Measurements from ENCODE around the gene AHSP.

Gene AHSP

GRCh38 chr16:31486045-31486444 lies 41.7 kb upstream of the AHSP start:
- Histone ChIP-seq H3K4me1 (ENCODE audit: low read length) (no peaks in the 10 kb centered on the region), H3K27me3 (ENCODE audit: low read depth, low read length) (peaks cover 10% of the 10 kb centered on the region), H3K9me3 (ENCODE audit: insufficient read depth, low read length) (no peaks in the 10 kb centered on the region), H3K36me3 (replicated peaks; ENCODE audit: low read depth, low read length) (peaks cover 3% of the 10 kb centered on the region), H3K9ac (ENCODE audit: low read length) (no peak overlapping the region), H2AFZ (ENCODE audit: low read depth, low read length) (no peak overlapping the region), H4K20me1 (ENCODE audit: insufficient read depth, low read length) (no peaks in the 10 kb centered on the region), H3K79me2 (ENCODE audit: low read length) (no peaks in the 10 kb centered on the region), H3K4me3 (ENCODE audit: low read length) (no peak overlapping the region), H3K4me2 (ENCODE audit: low read length) (no peak overlapping the region), H3K27ac (ENCODE audit: low read length) (no peak overlapping the region)
- TF ChIP-seq EZH2phosphoT487 (IDR thresholded peaks at IDR 0.05; ENCODE audit: low read depth): no peak
- no peak for TF ChIP-seq CTCF (IDR thresholded peaks at IDR 0.05; ENCODE audit: low read depth, low read length)

DNA sequence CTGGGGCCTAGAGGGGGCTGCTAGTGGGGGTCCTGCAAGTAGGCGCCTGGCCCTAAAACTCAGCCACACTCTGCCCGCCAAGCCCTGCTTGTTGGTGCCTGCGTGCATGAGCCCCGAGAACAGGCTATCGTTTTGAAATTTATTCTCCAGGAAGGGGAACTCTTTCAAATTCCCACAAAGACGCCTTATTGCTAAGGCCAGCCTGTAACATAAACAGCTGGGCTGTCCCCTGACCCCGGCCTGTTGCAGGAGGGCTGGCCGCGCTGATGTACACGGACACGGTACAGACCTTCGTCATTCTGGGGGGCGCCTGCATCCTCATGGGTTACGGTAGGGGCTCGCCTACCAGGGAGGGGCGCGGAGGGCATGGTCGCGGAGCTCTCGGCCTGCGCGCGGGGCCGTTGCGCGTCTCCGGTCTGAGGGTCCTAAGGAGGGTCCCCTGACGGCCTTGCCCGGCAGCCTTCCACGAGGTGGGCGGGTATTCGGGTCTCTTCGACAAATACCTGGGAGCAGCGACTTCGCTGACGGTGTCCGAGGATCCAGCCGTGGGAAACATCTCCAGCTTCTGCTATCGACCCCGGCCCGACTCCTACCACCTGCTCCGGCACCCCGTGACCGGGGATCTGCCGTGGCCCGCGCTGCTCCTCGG lies 40.5 kb upstream of the AHSP start:
- Histone ChIP-seq H3K27ac (ENCODE audit: low read length) (no peak overlapping the region), H3K4me1 (ENCODE audit: low read length) (no peaks in the 10 kb centered on the region), H3K4me3 (ENCODE audit: low read length) (no peak overlapping the region), H4K20me1 (ENCODE audit: insufficient read depth, low read length) (no peaks in the 10 kb centered on the region), H3K27me3 (ENCODE audit: low read depth, low read length) (peaks cover 6% of the 10 kb centered on the region), H3K36me3 (replicated peaks; ENCODE audit: low read depth, low read length) (peaks cover 3% of the 10 kb centered on the region), H3K4me2 (ENCODE audit: low read length) (no peak overlapping the region), H3K9me3 (ENCODE audit: insufficient read depth, low read length) (no peaks in the 10 kb centered on the region), H3K9ac (ENCODE audit: low read length) (no peak overlapping the region), H2AFZ (ENCODE audit: low read depth, low read length) (no peak overlapping the region), H3K79me2 (ENCODE audit: low read length) (no peaks in the 10 kb centered on the region)
- TF ChIP-seq EZH2phosphoT487 (IDR thresholded peaks at IDR 0.05; ENCODE audit: low read depth) (no peak), CTCF (IDR thresholded peaks at IDR 0.05; ENCODE audit: low read depth, low read length) (no peak)

- no peak overlapping the region for H3K9ac ChIP-seq (ENCODE audit: low read length)
- no peaks in the 10 kb centered on the region for H4K20me1 ChIP-seq (ENCODE audit: insufficient read depth, low read length)
- TF ChIP-seq CTCF (IDR thresholded peaks at IDR 0.05; ENCODE audit: low read depth, low read length) (no peak), EZH2phosphoT487 (IDR thresholded peaks at IDR 0.05; ENCODE audit: low read depth) (no peak)
- no peaks in the 10 kb centered on the region for H3K79me2 ChIP-seq (ENCODE audit: low read length)
- H2AFZ ChIP-seq (ENCODE audit: low read depth, low read length): no peak overlapping the region
- peaks cover 7% of the 10 kb centered on the region for H3K36me3 ChIP-seq (replicated peaks; ENCODE audit: low read depth, low read length)
- H3K9me3 ChIP-seq (ENCODE audit: insufficient read depth, low read length): no peaks in the 10 kb centered on the region
- H3K4me2 ChIP-seq (ENCODE audit: low read length): no peak overlapping the region
- no peaks in the 10 kb centered on the region for H3K4me1 ChIP-seq (ENCODE audit: low read length)
- no peak overlapping the region for H3K27ac ChIP-seq (ENCODE audit: low read length)
- H3K27me3 ChIP-seq (ENCODE audit: low read depth, low read length): no peaks in the 10 kb centered on the region; the same call in 1 of the 2 replicates
- H3K4me3 ChIP-seq (ENCODE audit: low read length): no peak overlapping the region
Measured at GRCh38 chr16:31487720-31488467, 39.8 kb upstream of the AHSP start.

GRCh38 chr16:31488468-31489297 lies 39.0 kb upstream of the AHSP start:
- Histone ChIP-seq H3K27ac (ENCODE audit: low read length) (no peak overlapping the region), H3K9me3 (ENCODE audit: insufficient read depth, low read length) (no peaks in the 10 kb centered on the region), H3K9ac (ENCODE audit: low read length) (no peak overlapping the region)

More at GRCh38 chr16:31488468-31489297, 39.0 kb upstream of the AHSP start:
- Histone ChIP-seq H3K79me2 (ENCODE audit: low read length) (no peaks in the 10 kb centered on the region), H2AFZ (ENCODE audit: low read depth, low read length) (no peak overlapping the region), H3K4me3 (ENCODE audit: low read length) (no peak overlapping the region), H3K27me3 (ENCODE audit: low read depth, low read length) (no peaks in the 10 kb centered on the region), H3K4me1 (ENCODE audit: low read length) (no peaks in the 10 kb centered on the region), H3K4me2 (ENCODE audit: low read length) (no peak overlapping the region), H4K20me1 (ENCODE audit: insufficient read depth, low read length) (no peaks in the 10 kb centered on the region), H3K36me3 (replicated peaks; ENCODE audit: low read depth, low read length) (peaks cover 13% of the 10 kb centered on the region)
- TF ChIP-seq EZH2phosphoT487 (IDR thresholded peaks at IDR 0.05; ENCODE audit: low read depth) (no peak), CTCF (IDR thresholded peaks at IDR 0.05; ENCODE audit: low read depth, low read length) (no peak)
